NCI-H82 treated with DMSO at 0.1 percent for 48 hours (cell line): ENCODE measurements around the gene TMED5.
"Not testable (repeated sequence)": the region's sequence is repeated elsewhere in the genome, so short reads cannot be mapped to it uniquely, and the experiment has no call there.

Experiments used
- DNase-seq: peaks from one replicate; lab custom pipeline; 2025; ENCODE audit not compliant: unreplicated experiment; lab: John Stamatoyannopoulos, UW

The TMED5 gene

DNA sequence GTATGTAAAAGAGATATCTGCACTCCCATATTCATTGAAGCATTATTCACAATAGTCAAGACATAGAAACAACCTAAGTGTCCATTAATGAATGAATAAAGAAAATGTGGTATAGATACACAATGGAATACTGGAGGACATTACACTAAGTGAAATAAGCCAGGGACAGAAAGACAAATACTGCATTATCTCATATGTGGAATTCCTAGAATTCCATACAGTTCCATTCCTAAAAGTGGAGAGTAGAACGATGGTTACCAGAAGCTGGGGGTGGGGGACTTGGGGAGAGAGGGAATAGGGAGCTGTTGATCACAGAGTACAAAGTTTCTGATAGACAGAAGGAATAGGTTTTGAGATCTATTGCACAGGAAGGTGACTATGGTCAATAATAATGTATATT is 7.4 kb downstream of the TMED5 start:
- DNase-seq = no peak

DNA sequence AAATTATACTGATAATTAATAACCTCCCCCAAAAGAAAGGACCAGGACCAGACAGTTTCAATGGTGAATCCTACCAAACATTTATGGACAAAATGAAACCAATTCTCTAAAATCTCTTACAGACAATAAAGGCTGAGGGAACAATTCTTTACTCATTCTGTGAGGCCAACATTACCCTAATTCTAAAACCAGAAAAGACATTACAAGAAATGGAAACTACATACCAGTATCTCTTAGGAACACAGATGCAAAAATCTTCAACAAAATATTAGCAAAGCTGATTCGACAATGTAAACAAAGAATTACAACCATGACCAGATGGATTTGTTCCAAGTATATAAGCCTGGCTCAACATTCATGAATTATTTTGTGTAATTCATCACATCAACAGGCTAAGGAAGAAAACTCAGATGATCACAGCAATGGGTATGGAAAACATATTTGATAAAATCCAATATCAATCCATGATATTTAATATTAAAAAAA is 8.6 kb downstream of the TMED5 start:
- no peak for DNase-seq

DNA sequence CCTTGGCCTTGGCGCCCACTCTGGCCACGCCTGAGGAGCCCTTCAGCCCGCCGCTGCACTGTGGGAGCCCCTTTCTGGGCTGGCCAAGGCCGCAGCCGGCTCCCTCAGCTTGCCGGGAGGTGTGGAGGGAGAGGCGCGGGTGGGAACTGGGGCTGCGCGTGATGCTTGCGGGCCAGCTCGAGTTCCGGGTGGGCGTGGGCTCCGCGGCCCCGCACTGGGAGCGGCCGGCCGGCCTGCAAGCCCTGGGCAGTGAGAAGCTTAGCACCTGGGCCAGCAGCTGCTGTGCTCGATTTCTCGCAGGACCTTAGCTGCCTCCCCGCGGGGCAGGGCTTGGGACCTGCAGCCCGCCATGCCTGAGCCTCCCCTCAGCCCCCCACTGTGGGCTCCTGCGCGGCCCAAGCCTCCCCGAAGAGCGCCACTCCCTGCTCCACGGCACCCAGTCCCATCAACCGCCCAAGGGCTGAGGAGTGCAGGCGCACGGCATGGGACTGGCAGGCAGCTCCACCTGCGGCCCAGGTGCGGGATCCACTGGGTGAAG is 10.0 kb downstream of the TMED5 start:
- DNase-seq = not testable (repeated sequence)

DNA sequence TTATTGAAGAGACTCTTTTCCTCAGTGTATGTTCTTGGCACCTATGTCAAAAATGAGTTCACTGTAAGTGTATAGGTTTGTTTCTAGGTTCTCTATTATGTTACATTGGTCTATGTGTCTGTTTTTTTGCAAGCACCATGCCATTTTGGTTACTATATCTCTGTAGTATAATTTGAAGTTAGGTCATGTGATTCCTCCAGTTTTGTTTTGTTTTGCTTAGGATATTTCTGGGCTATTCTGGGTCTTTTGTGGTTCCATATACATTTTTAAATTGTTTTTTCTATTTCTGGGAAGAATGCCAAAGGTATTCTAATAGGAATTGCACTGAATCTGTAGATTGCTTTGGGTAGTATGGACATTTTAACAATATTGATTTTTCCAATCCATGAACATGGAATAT is 13.2 kb downstream of the TMED5 start:
- no peak for DNase-seq

DNA sequence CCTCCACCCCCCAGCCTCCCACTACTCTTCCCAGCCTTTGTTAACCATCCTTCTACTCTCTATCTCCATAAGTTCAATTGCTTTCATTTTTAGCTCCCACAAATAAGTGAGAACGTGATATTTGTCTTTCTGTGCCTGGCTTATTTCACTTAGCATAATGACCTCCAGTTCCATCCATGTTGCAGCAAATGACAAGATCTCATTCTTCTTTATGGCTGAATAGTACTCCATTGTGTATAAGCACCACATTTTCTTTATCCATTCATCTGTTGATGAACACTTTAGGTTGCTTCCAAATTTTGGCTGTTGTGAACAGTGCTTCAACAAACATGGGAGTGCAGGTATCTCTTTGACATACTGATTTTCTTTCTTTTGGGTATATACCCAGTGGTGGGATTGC is 14.3 kb downstream of the TMED5 start:
- DNase-seq = not testable (repeated sequence)

DNA sequence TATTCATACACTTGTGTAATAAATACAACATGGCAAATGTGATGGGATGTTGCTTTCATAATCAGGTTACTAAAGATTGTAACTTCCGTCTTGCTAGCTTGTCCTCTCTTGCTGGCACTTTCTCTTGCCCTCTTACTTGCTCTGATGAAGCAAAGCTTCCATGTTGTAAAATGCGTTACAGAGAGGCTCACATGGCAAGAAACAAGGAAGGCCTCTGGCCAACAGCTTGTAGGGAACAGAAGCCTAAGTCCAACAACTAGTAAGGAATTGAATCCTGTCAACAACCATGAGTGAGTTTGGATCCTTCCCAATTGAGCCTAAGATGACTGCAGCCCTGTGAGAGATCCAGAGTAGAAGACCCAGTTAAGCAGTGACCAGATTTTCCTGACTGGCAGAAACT is 15.4 kb downstream of the TMED5 start:
- no peak for DNase-seq

DNA sequence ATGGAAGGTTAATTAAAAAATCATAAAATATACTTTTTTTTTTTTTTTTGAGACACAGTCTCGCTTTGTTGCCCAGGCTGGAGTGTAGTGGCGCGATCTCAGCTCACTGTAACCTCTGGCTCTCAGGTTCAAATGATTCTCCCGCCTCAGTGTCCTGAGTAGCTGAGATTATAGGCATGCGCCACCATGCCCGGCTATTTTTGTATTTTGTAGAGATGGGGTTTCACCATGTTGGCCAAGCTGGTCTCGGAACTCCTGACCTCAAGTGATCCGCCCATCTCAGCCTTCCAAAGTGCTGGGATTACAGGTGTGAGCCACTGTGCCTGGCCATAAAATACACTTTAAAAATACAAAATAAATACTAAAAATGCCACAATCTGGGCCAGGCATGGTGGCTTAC is 16.9 kb downstream of the TMED5 start:
- DNase-seq = not testable (repeated sequence)

DNA sequence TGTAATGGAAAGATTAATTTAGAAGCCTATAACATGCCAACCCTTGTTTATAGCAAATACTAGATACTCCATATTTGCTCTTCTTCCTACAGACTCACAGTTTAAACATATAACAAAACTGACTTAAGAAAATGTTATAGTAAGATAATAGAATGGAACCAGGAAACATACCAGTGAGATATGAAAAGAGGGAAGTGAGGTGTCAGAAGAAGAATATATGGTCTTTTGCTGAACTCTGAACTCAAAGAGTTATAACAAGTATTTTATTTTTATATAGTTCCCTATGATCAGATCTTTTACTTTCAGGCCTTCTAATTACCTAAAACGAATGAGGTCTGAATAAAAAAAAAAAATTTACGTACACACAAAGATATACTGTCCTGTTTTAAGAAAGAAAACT is 20.9 kb downstream of the TMED5 start:
- no peak for DNase-seq

DNA sequence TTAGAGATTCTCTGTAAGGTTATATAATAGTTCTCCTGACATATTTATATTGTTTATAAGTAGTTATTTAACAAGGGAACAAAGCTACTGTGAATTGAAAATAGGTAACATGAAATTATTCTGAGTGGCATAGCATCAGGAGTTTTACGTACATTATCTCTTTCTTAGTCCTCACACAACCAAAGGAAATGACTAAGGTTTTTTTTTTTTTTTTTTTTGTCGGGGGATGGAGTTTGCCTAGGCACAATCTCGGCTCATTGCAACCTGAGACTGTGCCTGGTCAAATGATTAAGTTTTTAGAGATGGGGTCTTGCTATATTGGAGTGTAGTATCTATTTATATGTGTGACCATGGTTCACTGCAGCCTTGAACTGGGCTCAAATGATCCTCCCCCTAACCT is 24.9 kb downstream of the TMED5 start:
- no peak for DNase-seq

DNA sequence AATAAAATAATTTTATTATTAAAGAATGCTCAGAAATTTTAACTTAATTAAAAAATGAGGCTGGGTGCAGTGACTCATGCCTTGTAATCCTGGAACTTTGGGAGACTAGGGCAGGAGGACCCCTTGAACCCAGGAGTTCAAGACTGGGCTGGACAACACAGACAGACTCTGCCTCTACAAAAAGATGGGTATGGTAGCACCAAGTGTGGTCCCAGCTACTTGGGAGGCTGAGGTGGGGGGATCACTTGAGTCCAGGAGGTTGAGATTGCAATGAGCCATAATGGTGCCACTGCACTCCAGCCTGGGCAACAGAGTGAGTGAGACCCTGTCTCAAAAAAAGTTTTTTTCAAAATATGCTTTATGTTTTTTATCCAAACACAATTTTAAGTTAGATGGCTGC is 25.3 kb downstream of the TMED5 start:
- no peak for DNase-seq

DNA sequence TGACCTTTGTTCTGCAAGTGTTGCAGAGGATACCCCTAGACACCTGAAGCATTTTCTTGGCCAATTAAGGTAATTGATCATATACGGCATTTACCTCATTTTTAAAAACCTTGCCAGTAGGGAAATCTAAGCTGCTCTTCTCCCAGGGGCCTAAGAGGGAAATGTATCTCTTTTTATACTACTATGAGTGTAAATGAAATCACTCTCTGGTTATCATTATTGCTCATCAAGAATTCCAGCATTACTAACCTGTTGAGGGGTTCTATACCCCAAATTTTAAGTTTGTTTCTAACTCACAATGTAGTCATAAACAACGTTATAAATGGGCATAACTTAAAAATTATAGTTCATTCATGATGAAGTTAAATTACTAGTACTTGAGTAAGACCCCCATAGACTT is 27.4 kb downstream of the TMED5 start:
- DNase-seq = no peak

DNA sequence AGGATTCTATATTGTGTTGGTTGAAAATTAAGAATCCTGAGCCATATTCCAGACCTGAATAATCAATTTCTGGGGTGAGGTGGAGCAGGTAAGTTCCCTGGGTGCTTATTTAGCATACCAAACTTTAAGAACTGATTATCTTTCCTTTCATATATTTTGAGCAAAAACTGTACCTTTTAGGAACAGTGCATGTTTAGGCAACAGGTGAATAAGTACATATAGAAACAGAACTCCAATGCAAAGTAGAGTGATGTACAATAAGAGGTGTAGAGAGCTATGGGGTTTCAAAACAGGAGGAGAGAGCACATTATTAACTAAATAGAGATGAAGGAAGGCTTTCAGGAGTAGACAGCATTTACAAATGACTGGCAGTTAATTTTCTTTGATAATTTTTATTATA is 28.7 kb downstream of the TMED5 start:
- DNase-seq = no peak

DNA sequence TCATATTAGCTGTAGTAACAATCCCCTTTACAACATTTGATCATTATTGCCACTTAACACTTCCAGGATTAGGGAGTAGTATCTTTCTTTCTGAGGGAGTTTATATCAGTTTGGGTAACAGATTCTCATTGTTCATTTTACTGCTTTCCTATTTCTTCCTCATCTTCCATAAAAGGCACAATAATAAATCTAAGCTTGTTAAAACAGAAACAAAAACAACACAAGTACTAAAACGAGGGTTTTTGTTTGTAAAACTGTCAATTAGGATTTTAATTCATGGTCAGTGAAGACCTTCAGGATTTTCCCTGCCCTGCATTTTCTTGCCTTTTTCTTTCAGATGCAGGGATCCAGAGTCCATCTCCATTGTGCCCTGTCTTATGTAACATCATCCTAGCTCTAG is 29.5 kb downstream of the TMED5 start:
- DNase-seq = no peak

DNA sequence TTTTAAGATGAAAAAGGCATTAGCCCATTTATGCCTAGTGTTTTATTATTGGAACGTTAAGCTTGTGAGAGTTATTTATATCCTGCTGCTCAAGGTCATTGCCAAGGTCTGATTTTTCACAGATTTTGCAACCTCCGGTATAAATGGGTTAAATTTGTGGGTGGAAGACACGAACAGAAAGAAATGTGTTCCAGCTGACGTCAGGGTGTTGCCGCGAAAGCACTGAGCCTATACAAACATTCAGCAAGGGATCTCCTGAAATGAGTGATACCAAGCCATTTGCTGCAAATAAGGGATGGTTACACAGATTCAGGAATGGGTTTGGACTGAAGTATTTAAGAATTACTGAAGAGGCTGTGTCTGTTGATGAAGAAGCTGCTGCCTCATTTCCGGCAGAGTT is 32.2 kb downstream of the TMED5 start:
- no peak for DNase-seq

DNA sequence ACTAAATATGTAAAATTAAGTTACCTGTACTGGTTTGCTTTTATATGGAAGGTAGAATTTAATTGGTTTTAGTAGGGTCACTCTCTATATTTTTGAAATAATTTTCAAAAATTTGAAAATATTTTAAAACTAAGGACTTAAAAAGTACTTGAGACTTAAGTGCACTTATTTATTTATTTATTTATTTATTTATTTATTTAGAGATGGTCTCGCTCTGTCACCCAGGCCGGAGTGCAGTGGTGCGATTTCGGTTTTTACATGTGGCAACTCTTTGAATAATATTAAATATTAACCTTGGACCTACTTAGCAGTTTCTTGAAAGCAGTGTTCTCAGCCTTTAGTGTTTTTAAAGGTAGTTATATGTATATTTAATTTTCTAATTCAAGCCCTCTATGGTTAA is 36.4 kb downstream of the TMED5 start:
- DNase-seq = no peak

DNA sequence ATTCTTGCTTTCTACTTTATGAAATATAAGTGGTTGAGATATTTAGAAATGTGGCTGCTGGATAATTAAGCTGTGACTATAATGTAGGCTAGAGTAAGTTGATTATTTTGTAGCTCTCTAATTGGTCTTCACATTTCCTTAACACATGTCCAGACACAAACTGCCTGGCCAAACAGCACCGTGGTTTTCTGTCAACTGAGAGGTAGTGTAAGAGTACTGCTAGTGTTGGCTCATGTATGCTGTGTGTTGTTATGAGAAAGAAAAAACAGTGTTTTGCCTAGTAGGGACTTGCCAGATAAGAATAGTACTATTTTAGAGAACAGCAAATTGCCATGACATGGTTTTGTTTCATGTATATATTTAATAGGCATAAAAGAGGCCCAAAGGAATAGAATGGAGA is 37.1 kb downstream of the TMED5 start:
- no peak for DNase-seq

DNA sequence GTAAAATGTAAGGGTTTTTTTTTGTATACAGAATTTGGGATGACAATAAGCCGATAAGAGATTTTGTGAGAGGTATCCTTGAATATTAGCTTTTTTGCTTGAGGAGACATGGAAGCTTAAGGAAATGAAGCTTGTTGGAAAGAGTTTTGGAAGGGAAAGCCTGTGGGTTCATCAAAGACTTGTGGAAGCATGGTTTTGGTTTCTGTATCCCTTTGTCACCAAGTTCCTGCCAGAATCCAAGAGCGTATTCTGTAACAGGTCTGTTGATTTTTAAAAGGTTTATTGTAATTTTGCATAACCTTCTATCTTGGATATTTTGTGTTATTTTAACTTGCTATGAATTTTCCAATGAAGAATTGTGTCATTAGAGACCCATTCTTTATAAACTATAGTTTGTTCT is 38.1 kb downstream of the TMED5 start:
- no peak for DNase-seq

DNA sequence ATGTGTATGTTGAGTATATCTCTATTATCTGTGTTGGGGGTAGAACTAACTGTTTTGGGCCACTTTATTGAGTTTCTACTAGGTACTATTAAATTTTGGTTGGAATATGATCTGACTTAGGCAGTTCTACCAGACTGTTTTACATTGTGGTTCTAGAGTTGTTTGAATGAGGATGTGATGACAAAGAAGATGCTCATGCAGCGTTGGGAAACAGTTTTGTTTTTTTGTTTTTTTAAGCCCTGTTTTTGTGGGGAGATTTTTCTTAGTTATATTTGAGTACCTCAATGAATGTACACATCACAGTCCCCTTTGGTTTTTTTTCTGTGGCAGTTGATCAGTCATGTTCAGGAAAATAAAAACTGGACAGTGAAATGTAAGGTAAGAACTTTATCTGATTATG is 40.1 kb downstream of the TMED5 start:
- no peak for DNase-seq

DNA sequence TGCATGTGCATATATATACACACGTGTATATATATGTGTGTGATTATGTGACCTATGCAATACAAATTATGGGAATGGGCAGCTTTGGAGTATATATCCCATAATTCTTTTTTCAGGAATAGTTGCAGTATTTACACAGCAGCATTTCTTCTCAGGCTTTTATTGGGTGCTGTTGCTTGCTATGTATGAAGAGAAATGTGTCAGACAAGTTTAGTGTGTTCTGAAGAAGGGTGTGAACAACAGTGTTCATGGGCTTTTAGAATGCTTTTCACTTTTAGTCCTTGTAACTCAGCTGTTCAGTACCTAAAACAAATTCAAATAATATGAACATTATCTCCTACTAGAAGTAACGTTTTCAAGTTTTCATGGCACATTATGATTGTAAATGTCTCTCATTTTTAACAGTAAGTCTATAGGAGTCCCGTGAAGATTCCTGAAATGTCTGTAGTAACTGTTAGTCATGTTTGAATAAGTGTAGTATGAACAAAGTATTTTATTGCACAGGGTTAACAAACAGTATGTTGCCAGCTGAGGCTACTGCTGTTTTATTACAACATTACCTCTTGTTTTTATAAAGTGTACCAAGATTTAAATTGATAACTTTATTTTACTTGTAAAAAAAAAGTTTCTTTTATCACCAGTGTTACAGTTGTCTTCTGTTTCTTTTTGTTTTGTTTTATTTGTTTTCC is 42.5 kb downstream of the TMED5 start:
- no peak for DNase-seq

DNA sequence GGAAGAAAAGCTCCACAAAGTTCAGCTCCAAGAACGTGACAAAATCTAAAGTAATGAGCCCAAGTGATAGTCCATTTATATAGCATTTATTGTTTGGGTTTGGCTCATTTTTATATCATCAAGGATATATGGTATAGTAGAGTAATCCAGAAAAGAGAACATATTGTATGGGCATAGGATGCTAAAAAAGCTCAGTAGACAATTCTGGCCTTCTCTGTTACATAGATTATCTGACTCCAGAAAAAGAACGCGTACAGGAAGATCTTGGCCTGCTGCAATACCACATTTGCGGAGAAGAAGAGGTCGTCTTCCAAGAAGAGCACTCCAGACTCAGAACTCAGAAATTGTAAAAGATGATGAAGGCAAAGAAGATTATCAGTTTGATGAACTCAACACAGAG is 43.8 kb downstream of the TMED5 start:
- DNase-seq = no peak

DNA sequence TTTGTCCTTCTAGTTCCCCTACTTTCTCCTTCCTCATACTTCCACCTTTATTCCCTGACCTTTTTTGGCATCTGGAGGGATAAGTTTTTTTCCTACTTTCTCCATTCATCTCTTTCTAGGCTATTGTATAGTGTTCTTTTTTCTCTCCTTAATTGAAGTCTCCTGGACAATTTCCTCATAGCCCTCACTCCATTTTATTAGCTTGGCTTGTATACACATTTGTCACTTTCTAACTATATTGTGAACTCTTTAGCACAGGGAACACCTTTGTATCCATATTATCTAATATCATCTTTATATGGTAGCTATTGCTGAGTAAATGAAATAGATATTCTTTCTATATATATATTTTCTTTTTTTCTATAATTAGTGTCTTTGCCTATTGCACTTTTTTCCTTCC is 47.6 kb downstream of the TMED5 start:
- no peak for DNase-seq

DNA sequence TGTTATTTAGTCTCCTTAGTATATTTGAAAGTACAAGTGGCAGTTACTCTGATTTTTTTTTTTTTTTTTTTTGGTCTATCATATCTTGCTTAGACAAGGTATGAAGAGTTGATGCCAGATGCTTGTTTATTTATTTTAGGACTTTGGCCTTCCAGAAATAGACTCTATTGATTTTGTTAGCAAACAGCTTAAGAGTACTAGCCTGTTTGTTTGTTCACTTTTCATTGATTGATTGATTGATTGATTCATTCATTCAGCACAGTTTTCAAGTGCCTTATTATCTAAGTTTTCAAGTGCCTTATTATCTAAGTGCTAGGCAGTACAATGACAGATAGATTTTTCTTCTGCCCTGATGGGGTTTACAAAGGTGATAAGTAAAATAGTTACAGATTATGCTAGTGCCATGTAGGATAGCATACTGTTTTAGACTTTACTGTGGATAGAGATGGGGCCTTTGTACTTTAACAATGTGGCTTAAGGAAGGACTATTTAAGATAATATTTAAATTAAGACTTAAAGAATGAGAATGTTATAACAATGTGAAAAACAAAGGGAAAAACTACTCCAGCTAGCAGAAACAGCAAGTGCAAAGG is 50.6 kb downstream of the TMED5 start:
- DNase-seq = no peak
